Brain microvascular endothelial cell (primary cell): ENCODE results near the gene OPHN1.

Experiments used
- DNase-seq: peaks from one replicate; pipeline ENCODE4 v3.0.0-alpha.2; 2020
- H3K27ac ChIP-seq: fragments of 250-450 bp; sonication (Bioruptor Pico); 2 replicates; pipeline ENCODE4 v1.5.1; 2020; ENCODE audit warnings: mild to moderate bottlenecking, moderate library complexity
- H3K27me3 ChIP-seq: fragments of 250-450 bp; sonication (Bioruptor Pico); replicated peaks from 2 replicates; pipeline ENCODE4 v1.5.1; 2020; ENCODE audit warnings: mild to moderate bottlenecking
- H3K36me3 ChIP-seq: fragments of 250-450 bp; sonication (Bioruptor Pico); replicated peaks from 2 replicates; pipeline ENCODE4 v1.5.1; 2020; ENCODE audit warnings: mild to moderate bottlenecking
- H3K4me3 ChIP-seq: 2 replicates; pipeline ENCODE4 v1.5.1; 2011; ENCODE audit warnings: low read depth, mild to moderate bottlenecking, control low read depth, low read length, moderate library complexity
- CTCF ChIP-seq: IDR thresholded peaks from 2 replicates; pipeline ENCODE4 v1.5.1; 2011; ENCODE audit warnings: low read depth, mild to moderate bottlenecking, moderate library complexity, low read length, control low read depth, inconsistent platforms; ENCODE audit errors: missing control alignments
- in situ Hi-C: cut with HindIII; loops from 2 replicates; pipeline ENCODE4 v1.10.0; 2017; ENCODE audit warnings: low sequenced_read_pairs, low pct_ligation_motif_present

The OPHN1 gene

GRCh38 chrX:68146054-68146453 lies 287.2 kb downstream of the OPHN1 start:
- H3K27me3 ChIP-seq, result no peaks in the 10 kb centered on the region
- TF ChIP-seq CTCF, result peak; percentile 48
- in situ Hi-C loops, result no loop called here
- DNase-seq, result peak; percentile 31
- H3K27ac ChIP-seq, result no peak overlapping the region
- H3K36me3 ChIP-seq, result no peaks in the 10 kb centered on the region
- H3K4me3 ChIP-seq, result no peak overlapping the region

GRCh38 chrX:68139791-68140190 lies 293.5 kb downstream of the OPHN1 start:
- no peaks in the 10 kb centered on the region for H3K36me3 ChIP-seq
- DNase-seq, result no peak
- H3K27me3 ChIP-seq, result no peaks in the 10 kb centered on the region
- no peak overlapping the region for H3K27ac ChIP-seq
- H3K4me3 ChIP-seq, result no peak overlapping the region
- in situ Hi-C loops, result no loop called here
- TF ChIP-seq CTCF, result no peak

- no peaks in the 10 kb centered on the region for H3K36me3 ChIP-seq
- no peaks in the 10 kb centered on the region for H3K27me3 ChIP-seq
- H3K4me3 ChIP-seq, result no peak overlapping the region
- TF ChIP-seq CTCF, result no peak
- H3K27ac ChIP-seq, result no peak overlapping the region
- DNase-seq, result no peak
- in situ Hi-C loops, result no loop called here
Measured at GRCh38 chrX:68133181-68133580, 300.1 kb downstream of the OPHN1 start.

- in situ Hi-C loops, result no loop called here
- no peak for TF ChIP-seq CTCF
Measured at GRCh38 chrX:68132749-68133148, 300.5 kb downstream of the OPHN1 start.

GRCh38 chrX:68121835-68122234 lies 311.5 kb downstream of the OPHN1 start:
- in situ Hi-C loops, result no loop called here
- no peak for TF ChIP-seq CTCF
- Histone ChIP-seq H3K36me3 (no peaks in the 10 kb centered on the region), H3K4me3 (no peak overlapping the region), H3K27me3 (no peaks in the 10 kb centered on the region), H3K27ac (no peak overlapping the region)
- DNase-seq, result no peak

More at GRCh38 chrX:68132749-68133148, 300.5 kb downstream of the OPHN1 start:
- no peak for DNase-seq
- H3K4me3 ChIP-seq, result no peak overlapping the region
- H3K27ac ChIP-seq, result no peak overlapping the region
- no peaks in the 10 kb centered on the region for H3K27me3 ChIP-seq
- H3K36me3 ChIP-seq, result no peaks in the 10 kb centered on the region

GRCh38 chrX:68121371-68121770 lies 311.9 kb downstream of the OPHN1 start:
- in situ Hi-C loops, result no loop called here
- no peak for TF ChIP-seq CTCF
- no peak for DNase-seq

More at GRCh38 chrX:68121371-68121770, 311.9 kb downstream of the OPHN1 start:
- H3K27me3 ChIP-seq, result no peaks in the 10 kb centered on the region
- H3K4me3 ChIP-seq, result no peak overlapping the region
- H3K36me3 ChIP-seq, result no peaks in the 10 kb centered on the region
- H3K27ac ChIP-seq, result no peak overlapping the region
